Type B pancreatic cell (in vitro differentiated cells): ENCODE measurements around the gene SLC22A23. TPM values are rescaled to one million over a fixed set of nuclear protein-coding genes. Genes with fewer than 3 reads are reported as not detected.

Experiments used
- DNase-seq: peaks from one replicate; pipeline ENCODE4 v3.0.0; 2021; ENCODE audit warnings: mixed read lengths; ENCODE audit not compliant: unreplicated experiment; ENCODE audit errors: extremely low spot score
- H3K27ac Mint-ChIP-seq: 2 replicates; pipeline ENCODE4 v1.8.0; 2021; ENCODE audit warnings: mild to moderate bottlenecking, mixed read lengths
- H3K27me3 Mint-ChIP-seq: 2 replicates; pipeline ENCODE4 v1.8.0; 2021; ENCODE audit warnings: mixed read lengths
- H3K36me3 Mint-ChIP-seq: 2 replicates; pipeline ENCODE4 v1.8.0; 2021; ENCODE audit warnings: mixed read lengths
- H3K4me1 Mint-ChIP-seq: one replicate; pipeline ENCODE4 v1.8.0; 2021; ENCODE audit warnings: mixed read lengths; ENCODE audit not compliant: unreplicated experiment
- H3K4me3 Mint-ChIP-seq: 2 replicates; pipeline ENCODE4 v1.8.0; 2021; ENCODE audit warnings: mild to moderate bottlenecking, mixed read lengths
- H3K9me3 Mint-ChIP-seq: 2 replicates; pipeline ENCODE4 v1.8.0; 2021; ENCODE audit warnings: mixed read lengths
- CTCF ChIP-seq: fragments of 200-600 bp; sonication (generic); conservative IDR thresholded peaks from 2 replicates; pipeline ENCODE4 v1.5.0; 2021; ENCODE audit warnings: antibody characterized with exemption, mild to moderate bottlenecking
- total RNA-seq: library from RNA; stranded (reverse); gene quantifications from 2 replicates; pipeline ENCODE4 v1.2.1, GENCODE V29; 2021; ENCODE audit warnings: low replicate concordance

Gene SLC22A23
- total RNA-seq, 1 donor from 2014 or later = 36.6 TPM

- Mint-ChIP-seq H3K4me3 (no peak overlapping the region), H3K36me3 (peaks cover 11% of the 10 kb centered on the region), H3K4me1 (peaks cover 54% of the 10 kb centered on the region), H3K9me3 (peaks cover 4% of the 10 kb centered on the region), H3K27ac (no peak overlapping the region), H3K27me3 (no peaks in the 10 kb centered on the region)
- TF ChIP-seq CTCF = no peak
- no peak for DNase-seq
Measured at GRCh38 chr6:3377536-3378397, 79.1 kb downstream of the SLC22A23 start.

- Mint-ChIP-seq H3K36me3 (peaks cover 6% of the 10 kb centered on the region), H3K27me3 (no peaks in the 10 kb centered on the region), H3K9me3 (no peaks in the 10 kb centered on the region), H3K4me1 (peaks cover 50% of the 10 kb centered on the region), H3K4me3 (no peak overlapping the region), H3K27ac (no peak overlapping the region)
- DNase-seq = no peak
- TF ChIP-seq CTCF = no peak
Measured at GRCh38 chr6:3376893-3377535, 79.8 kb downstream of the SLC22A23 start.

- Mint-ChIP-seq H3K4me1 (peaks cover 42% of the 10 kb centered on the region), H3K27ac (no peak overlapping the region), H3K27me3 (no peaks in the 10 kb centered on the region), H3K36me3 (peaks cover 6% of the 10 kb centered on the region), H3K4me3 (no peak overlapping the region), H3K9me3 (no peaks in the 10 kb centered on the region)
- DNase-seq = no peak
- no peak for TF ChIP-seq CTCF
Measured at GRCh38 chr6:3376064-3376463, 80.8 kb downstream of the SLC22A23 start.

DNA sequence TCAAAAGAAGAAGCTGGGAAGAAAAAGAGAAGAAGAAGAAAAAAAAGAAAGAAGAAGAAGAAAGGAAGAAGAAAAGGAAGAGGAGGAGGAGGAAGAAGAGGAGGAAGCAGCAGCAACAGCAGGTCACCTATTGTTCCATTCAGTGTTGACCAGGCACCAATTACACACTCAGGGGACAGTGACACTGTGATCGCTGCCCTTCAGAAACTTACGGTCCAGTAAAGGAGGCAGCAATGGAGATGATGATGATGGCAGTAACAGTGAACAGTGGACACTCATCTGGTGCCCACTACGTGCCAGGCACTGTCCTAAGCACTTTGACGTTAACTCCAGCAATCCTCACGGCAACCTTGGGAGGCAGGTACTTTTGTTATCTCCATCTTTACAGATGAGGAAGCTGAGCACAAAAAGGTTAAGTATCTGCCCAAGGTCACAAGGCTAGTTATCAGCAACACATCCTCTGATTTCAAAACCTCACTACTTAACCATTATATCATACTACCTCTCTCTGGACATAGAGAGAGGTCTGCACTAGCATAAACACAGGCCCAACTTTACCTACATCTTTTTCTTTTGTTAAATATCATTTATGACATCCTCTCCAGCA, 83.2 kb downstream of the SLC22A23 start:
- no peaks in the 10 kb centered on the region for H3K9me3 Mint-ChIP-seq
- H3K27me3 Mint-ChIP-seq = no peaks in the 10 kb centered on the region
- H3K4me1 Mint-ChIP-seq = peaks cover 24% of the 10 kb centered on the region
- TF ChIP-seq CTCF = no peak
- H3K4me3 Mint-ChIP-seq = no peak overlapping the region
- no peak for DNase-seq
- H3K27ac Mint-ChIP-seq = peak overlapping the region; percentile 39
- H3K36me3 Mint-ChIP-seq = peaks cover 6% of the 10 kb centered on the region

DNA sequence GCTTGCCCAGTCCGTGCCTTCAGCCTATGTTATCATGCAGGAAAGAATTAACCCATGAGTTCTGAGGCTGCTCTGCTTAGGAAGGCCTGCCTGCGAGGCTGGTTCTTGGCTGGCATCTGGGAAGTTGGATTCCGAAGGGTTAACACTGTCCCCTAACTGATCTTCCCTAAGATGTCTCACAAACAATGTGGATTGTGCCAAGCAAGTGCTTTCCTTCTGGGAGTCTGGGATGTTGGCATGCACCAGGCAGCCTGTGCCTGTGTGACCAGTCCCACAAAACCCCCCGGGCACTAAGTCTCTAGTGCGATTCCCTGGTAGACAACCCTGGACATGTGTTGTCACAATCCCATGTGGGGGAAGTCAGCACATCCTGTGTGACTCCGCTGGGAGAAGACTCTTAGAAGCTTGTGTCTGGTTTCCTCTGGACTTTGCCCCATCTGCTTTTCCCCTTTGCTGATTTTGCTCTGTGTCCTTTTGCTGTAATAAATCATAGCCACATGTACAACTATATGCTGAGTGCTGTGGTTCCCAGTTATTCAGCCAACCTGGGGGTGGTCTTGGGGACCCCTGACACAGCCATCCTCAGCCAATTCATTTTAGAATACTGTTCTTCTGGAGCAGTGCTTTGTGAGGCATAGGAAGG, 83.8 kb downstream of the SLC22A23 start:
- TF ChIP-seq CTCF = no peak
- H3K4me1 Mint-ChIP-seq = peaks cover 24% of the 10 kb centered on the region
- no peak overlapping the region for H3K4me3 Mint-ChIP-seq
- H3K27ac Mint-ChIP-seq = peak overlapping the region; percentile 39
- H3K27me3 Mint-ChIP-seq = no peaks in the 10 kb centered on the region
- H3K9me3 Mint-ChIP-seq = no peaks in the 10 kb centered on the region
- DNase-seq = no peak
- peaks cover 6% of the 10 kb centered on the region for H3K36me3 Mint-ChIP-seq
